Stimulated activated CD8-positive, alpha-beta memory T cell treated with anti-CD3 and anti-CD28 coated beads, Interleukin-15, amount 100 ng/mL, for 1 hour (primary cell): ENCODE data around the gene SLC22A8.
"Not testable (repeated sequence)": the region's sequence is repeated elsewhere in the genome, so short reads cannot be mapped to it uniquely, and the experiment has no call there.

Experiments
- DNase-seq: peaks from one replicate; pipeline ENCODE4 v3.0.0-alpha.2; 2020; ENCODE audit warnings: low read depth

Gene SLC22A8

GRCh38 chr11:62985041-62985750, 30.4 kb downstream of the SLC22A8 start:
- no peak for DNase-seq

GRCh38 chr11:62984451-62984991, 31.1 kb downstream of the SLC22A8 start, which contains the start of gene SLC22A6:
Gene SLC22A6, minus strand, starts transcription at chr11:62984967. Its CDS starts 277 bp downstream, at chr11:62984690.
- DNase-seq: no peak

- no peak for DNase-seq
Observed at GRCh38 chr11:62983536-62984199, 32.0 kb downstream of the SLC22A8 start.

GRCh38 chr11:62981743-62982142, 33.9 kb downstream of the SLC22A8 start:
- no peak for DNase-seq

GRCh38 chr11:62980133-62980760, 35.4 kb downstream of the SLC22A8 start:
- no peak for DNase-seq

GRCh38 chr11:62976109-62976508, 39.5 kb downstream of the SLC22A8 start:
- DNase-seq: no peak

- no peak for DNase-seq
Observed at GRCh38 chr11:62974848-62975522, 40.7 kb downstream of the SLC22A8 start.

- no peak for DNase-seq
Observed at GRCh38 chr11:62965574-62965973, 50.1 kb downstream of the SLC22A8 start.

GRCh38 chr11:62962391-62962790, 53.2 kb downstream of the SLC22A8 start:
- no peak for DNase-seq

GRCh38 chr11:62961017-62961570, 54.5 kb downstream of the SLC22A8 start:
- DNase-seq: no peak

- DNase-seq: no peak
Observed at GRCh38 chr11:62959422-62959980, 56.1 kb downstream of the SLC22A8 start.

- DNase-seq: no peak
Observed at GRCh38 chr11:62958547-62959421, 56.9 kb downstream of the SLC22A8 start.

- no peak for DNase-seq
Observed at GRCh38 chr11:62957147-62957546, 58.5 kb downstream of the SLC22A8 start.

- no peak for DNase-seq
Observed at GRCh38 chr11:62954478-62954877, 61.2 kb downstream of the SLC22A8 start.

- no peak for DNase-seq
Observed at GRCh38 chr11:62953811-62954210, 61.8 kb downstream of the SLC22A8 start.

- no peak for DNase-seq
Observed at GRCh38 chr11:62948765-62949320, 66.8 kb downstream of the SLC22A8 start.

GRCh38 chr11:62945538-62945937, 70.1 kb downstream of the SLC22A8 start:
- DNase-seq: not testable (repeated sequence)
